Activated T-cell treated with anti-CD3 and anti-CD28 coated beads for 24 hours (primary cell): Measurements from ENCODE around the gene EPB41L2.
"Not testable (repeated sequence)": the region's sequence is repeated elsewhere in the genome, so short reads cannot be mapped to it uniquely, and the experiment has no call there.

Experiments
- DNase-seq: peaks from one replicate; pipeline ENCODE4 v3.0.0-alpha.2; 2020; ENCODE audit warnings: low read depth

Gene EPB41L2

DNA sequence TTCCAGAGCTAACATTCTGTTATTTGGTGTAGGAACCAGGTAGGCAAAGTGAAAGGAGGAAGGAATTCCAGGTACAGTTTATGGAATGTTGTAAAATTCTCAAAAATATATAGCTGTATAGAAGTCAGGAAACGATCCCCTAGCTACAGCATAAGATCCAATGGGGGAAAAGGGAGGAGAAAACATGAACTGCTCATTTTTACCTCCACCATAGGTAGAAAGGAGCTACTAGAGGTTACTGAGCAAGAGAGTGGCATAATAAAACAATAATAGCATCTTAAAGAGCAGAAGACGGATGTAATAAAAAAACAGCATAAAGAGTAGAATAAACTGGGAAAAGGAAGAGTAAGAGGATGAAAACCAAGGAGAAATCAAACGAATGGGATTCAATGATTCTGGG, 26.9 kb downstream of the EPB41L2 start:
- no peak for DNase-seq

DNA sequence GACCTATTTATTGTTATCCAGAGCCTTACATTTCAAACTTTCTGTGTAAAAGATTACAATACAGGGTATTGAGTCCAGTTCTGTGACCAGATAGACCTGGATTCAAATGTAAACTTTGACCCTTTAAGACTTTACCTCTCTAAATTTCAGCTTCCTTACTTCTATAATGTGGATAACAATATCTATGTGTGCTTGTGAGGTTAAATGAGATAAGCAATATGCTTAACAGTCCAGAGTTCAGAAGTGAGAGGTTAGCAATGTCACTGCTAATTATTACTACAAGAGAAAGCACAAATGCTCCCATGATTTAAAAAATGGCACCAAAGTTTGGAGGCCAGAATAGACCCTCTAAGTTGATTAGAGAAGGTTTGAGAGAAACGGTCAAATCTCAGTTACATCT, 27.5 kb downstream of the EPB41L2 start:
- no peak for DNase-seq

DNA sequence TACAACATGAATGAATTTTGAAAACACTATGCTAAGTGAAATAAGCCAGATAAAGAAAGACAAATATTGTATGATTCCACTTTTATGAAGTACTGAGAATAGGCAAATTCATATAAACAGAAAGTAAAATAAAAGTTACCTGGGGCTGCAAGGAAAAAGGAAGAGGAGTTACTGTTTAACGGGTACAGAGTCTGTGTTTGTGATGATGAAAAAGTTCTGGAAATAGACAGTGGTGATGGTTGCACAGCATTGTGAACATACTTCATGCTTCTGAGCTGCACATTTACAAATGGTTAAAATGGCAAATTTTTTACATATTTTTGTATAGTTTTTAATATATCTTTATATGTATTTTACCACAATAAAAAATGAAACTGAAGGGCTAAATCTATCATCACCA, 29.4 kb downstream of the EPB41L2 start:
- DNase-seq, result no peak

DNA sequence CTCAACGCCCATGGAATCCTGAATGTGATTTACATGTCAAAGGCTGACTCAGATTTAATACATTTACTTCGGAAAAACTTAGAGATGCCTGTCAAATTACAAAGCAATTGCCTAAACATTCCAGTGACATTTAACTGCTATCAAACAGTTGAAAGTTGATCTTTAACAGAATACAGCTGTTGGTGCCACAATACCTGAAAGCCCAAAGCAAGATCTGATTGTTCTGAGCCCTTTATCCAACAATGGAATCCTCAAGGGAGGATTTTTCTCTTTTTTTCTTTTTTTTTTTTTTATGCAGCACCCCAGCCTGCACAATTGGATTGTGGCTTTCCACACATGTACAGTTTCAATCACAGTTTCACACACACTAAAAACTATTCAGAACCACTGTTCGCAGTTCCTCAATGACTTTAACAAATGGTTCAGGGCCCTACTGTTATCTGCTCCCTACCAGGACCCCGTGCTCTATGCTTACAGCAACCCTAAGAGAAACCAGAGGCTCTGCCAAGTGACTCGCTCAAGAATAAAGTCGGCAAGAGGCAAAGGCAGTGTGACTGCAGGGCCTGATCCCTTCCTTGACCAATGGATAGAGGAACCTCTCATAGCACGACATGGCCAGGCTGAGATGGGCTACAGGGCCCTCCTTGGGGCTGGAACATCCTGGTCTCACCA, 33.3 kb downstream of the EPB41L2 start:
- no peak for DNase-seq

DNA sequence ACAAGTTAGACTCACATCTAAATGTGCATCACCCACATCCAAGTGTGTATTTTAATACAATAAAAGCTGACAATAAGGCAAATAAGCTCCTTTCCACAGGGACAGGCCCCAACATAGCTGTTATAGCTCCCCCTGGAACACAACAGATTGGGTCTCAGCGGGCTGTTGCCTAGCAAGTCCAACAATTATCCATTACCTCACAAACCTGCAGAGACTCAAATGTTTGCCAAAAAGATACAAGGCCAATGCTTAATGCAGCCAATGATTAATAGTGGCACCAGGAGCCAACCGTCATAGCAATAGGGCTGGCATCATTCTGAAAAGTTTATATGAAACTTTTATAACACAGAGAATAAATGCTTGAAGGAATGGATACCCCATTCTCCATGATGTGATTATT, 35.7 kb downstream of the EPB41L2 start:
- DNase-seq, result no peak

DNA sequence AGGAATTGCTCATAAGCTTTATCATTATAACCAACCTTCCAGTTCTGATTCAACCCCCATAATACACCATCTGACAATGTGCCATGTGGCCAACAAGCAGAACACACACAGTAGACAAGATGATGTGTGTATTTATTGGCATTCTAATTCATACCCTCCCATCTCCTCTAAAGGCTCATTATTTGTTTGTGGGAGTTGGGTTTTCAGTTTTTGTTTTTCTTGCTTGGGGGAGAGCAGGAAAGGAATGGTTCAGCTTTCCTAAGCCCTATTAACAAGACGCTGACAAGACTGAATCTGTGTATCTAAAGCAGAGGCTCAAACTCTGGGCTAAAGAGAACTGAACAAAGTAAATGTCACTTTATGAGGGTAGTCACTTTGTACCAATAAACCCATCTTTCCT, 36.8 kb downstream of the EPB41L2 start:
- no peak for DNase-seq

DNA sequence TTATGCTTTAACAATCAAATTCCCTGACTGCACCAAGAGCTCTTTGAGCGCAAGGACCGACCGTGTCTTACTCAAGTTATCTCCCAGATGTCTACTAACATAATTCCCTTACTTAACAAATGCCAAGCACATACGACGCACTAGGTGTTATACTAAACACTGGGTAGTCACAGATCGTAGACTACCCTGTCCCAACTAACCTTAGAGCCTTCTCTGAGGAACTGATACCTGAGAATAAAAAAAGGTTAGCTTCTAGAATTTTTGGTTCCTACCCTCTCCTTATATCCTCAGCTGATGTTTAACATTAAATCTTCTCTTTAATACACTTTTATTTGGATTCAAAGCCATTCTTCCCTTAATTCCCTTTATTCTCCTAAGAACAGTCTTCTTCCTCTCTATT, 38.5 kb downstream of the EPB41L2 start:
- DNase-seq, result no peak

DNA sequence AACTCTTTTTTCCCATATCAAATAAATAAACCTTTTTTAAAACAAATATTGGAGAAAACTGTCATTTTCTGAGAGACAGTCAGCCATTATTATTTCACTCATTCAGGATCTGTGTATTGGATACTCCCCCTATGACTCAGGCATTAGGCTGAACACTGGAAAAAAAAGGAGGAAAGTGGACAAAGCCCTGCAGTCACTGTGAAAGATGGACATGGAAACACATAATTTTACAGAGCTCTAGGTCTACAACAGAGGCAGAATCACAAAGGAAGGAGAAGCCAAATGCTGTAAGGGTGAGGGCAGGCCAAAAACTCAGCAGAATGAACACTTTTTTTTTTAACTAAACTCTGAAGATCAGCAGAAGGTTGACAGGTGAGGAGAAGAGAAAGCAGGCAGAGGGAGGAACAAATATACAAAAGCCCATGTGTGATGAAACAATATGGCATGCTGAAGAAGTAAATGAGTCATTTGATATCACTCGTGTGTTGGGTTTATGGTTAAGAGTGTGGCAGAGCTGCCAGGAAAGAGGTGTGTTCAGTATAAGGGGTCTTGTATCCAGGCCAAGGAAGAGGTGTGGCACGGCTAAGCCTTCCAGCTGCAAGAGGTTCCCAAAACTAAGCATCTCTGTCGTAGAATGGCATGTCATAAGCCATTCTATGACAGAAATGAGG, 39.1 kb downstream of the EPB41L2 start:
- no peak for DNase-seq

DNA sequence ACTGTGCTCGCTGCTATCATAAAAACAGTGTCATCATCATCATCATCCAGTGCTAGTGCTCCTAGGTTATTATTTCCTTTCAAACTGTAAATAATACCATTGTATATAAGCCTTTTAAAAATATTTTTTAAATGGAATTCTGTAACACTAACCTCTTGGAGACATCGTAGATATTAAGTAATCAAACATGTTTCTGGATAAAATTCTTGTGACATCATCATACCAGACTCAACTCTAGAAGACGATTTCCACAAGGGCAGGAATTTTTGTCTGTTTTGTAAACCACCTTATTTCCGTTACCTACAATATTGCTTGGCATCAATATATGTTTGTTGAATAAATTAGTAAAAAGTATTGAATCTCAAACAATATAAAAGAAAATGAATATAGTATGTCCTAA, 40.4 kb downstream of the EPB41L2 start:
- DNase-seq, result no peak

DNA sequence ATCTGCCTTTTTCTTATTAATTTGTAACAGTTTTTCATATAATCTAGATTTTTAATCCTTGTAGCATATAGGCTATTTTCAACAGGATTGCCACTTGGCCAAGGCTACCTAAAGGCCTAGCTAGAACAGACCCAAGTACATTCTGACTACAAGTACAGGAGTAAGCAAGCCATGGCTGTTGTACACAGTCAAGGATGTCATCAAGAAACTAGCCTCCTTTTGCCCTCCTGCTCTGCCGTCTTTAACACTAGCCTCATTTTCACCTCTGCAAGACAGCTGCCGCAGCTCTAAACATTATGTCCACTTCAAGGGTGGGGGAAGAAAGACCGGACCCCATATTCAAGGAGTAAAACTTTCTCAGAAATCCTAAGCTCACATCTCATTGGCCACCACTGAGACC, 45.1 kb downstream of the EPB41L2 start:
- no peak for DNase-seq

DNA sequence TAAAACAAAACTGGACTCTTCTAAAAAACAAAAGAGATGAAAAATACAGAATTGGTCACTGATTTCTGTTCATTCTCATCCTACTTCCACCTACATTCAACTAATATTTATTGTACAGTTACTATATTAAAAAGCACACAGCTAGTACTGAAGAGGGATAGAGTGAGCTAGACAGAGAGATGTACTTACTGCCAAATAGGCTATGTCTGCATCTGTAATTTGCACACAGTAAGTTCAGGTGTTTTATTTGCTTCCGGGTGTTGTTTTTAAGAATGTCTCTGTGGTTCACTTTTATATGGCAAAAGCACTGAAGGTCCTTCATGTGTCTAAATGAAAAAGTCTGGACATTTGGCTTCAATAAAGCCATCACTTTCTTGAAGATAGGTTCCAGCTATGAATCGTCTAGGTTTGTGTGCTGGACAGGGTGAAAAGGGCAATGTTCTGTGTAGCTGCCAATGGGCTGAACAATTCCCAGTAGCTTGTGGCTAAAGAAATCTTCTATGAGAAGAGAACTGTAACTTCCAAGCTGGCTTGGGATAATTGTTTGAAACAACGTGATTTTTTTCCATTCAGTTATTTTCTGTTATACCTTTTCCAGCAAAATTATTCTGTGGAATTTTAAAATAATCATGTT, 47.3 kb downstream of the EPB41L2 start:
- no peak for DNase-seq

DNA sequence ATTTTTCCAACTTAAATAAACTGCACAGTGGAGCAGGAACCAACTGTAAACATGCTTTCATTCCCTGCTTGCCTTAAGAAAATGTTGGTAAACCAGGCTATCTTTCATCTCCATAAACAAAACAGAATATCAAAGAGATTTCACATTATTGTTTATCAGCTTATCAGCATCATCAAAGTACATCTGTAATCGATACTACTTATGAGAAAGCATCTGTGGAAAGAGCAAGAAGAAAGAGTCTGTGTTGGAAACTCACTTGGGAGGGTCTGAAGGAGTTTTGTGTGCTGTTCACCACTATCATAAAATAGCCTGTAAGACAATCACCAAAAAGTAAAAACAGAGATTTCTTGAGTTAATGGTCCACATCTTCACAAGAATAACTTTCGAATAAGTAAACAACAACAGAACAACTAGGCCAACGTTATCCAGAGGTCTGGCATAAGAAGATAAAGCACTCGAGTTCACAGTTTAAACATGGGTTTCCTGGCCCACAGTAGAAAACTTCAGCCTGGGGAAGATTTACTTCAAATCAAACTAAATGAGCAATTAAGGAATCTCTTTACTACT, 47.9 kb downstream of the EPB41L2 start:
- no peak for DNase-seq

DNA sequence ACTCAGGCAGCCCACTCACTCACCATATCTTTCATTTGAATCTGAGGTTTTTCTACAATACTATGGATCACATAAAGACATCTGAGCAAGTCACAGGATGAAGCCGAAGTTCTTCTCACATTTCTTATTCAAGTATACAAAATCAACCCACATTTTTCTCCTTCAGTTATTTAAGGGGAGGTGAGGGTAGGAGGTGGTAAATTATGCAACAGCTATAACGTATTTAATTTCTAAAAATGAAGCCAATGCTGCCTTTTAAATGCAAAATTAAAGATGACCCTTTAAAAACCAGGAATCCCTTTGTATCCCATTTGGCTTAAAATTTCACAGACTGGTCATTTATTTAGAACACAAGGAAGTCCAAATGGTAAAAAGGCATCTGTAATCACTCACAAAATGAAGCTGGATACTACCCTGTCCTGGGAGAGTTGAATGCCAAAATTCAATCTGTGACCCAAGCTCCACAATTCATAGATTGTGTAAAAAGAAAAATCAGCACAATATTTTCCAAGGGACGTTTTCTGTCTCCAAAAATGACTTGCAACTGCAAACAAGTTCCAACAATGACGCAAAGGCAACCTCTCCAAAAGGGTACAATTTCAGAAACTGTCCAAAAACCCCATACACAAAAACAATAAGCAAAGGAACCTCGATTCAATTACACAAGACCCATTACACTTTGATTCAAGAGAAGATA, 48.8 kb downstream of the EPB41L2 start:
- no peak for DNase-seq

DNA sequence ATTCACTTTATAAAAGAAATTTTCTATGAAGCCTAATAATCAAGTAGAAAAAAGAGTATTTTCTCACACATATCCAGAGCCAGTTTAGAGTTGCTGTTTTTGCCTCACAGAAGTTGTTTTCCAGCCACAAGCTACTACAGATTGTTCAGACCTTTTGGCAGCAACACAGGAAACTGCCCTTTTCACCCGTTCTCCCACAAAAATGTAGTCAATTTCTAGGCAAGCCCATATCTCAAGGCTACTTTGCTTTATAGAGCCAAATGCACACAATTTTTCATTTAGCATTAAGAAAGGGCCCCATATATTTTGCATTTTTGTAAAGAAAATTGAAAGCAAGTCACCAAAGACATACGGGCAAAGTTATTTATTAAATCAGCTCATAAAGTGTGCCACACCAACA, 49.5 kb downstream of the EPB41L2 start:
- DNase-seq, result no peak

DNA sequence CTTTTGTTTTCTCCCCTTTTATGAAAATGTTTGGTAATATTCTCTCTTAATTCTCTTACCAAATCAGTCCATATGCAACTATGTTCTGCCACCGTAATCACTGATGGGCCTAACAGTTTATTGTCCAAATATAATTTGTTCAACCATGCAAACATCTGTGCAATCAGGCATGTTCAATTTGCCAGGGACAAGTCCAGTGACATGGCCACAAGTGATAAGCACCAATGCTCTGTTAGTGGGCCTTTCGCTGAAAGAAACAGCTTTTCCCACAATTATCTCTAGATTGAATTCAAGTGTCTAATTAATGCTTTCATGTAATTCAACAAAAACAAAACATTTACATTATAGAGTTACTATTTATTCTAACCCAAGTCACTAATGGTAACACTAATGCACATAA, 53.3 kb downstream of the EPB41L2 start:
- DNase-seq, result no peak

DNA sequence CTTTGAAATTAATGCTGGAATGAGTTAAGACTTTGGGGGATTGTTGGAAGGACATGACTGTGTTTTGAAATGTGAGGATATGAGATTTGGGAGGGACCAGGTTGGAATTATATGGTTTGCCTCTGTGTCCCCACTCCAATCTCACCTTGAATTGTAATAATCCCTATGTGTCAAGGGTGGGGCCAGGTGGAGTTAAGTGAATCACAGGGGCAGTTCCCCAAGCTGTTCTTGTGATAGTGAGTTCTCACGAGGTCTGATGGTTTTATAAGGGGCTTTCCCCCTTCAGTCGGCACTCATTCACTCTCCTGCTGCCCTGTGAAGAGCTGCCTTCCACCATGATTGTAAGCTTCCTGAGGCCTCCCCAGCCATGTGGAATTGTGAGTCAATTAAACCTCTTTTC, 54.1 kb downstream of the EPB41L2 start:
- DNase-seq, result not testable (repeated sequence)

DNA sequence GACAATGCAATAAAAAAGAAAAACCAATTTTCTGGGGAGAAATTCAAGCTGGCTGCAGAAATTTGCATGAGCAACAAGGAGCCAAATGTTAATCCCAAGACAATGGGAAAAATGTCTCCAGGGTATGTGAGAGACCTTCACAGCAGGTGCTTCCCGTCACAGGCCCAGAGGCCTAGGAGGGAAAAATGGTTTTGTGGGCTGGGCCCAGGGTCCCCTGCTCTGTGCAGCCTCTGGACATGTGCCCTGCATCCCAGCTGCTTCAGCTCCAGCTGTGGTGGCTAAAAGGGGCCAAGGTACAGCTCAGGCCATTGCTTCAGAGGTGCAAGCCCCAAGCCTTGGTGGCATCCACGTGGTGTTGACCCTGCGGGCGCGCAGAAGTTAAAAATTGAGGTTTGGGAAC, 55.1 kb downstream of the EPB41L2 start:
- not testable (repeated sequence) for DNase-seq

DNA sequence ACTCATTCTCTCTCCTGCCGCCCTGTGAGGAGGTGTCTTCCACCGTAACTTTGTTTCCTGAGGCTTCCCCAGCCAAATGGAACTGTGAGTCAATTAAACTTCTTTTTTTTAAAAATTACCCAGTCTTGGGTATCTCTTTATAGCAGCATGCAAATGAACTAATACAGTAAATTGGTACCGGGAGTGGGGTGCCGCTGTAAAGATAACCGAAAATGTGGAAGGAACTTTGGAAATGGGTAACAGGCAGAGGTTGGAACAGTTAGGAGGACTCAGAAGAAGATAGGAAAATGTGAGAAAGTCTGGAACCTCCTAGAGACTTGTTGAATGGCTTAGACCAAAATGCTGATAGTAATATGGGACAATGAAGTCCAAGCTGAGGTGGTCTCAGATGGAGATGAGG, 55.8 kb downstream of the EPB41L2 start:
- no peak for DNase-seq

DNA sequence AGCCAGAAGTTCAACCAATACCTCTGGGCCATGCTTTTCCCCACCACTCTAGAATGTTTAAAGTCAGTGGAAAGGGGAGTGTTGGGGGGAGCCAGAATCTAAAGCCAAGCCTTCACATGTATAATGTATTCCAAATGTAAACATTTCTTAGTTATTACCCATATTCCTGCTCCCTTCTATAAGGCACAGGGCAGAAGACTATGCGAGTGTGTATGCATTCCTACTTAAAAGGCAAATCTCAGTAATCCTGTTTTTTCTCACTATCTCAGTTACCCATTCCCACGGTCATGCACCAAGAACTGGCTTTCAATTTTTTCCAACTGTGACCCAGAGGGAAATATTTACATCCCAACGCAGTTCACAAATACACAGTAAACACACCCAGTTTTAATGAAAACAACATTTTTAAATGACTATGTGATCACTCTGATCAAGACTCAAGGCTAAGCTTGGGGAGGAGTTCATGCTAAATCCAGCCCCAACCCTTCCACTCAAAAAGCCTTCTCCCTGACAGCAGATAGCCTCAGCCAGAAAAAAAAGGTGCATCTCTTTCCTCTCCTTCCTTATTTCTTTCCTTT, 57.5 kb downstream of the EPB41L2 start:
- no peak for DNase-seq

DNA sequence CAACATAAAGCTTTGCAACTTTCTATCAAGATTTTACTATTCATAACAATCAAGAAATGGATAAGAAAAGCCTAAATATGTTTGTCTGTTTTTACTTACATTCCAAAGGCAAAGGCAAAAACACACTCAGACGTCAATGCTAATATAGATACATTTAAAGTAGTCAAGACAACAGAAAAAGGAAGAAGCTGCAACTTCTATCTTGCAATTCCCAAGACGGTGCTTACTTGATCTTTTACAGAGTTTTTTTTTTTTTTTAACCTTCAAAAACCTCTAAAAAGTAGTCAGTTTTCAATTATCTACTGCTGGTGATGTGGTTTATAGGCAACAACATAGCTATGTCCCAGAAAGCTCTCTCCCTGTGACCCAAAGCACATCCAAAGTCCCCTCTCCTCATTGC, 58.1 kb downstream of the EPB41L2 start:
- DNase-seq, result no peak

DNA sequence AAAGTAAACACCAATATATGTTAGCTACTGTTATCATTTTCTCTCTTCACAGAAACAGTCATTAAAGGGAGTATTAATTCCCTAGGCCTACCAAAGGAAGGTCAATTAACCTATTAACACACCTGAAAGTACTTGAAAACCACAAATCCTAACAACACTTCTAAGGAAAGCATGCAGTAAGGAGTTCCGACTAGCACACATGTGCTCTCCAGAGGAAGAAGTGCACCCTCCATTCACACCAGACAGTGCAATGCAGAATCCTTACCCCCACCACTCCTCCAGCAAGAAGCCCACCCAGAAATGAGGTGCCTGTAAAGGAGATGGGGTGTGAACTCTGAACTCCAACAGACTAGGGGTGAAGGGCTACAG, 58.7 kb downstream of the EPB41L2 start:
- DNase-seq, result no peak
